HG03469 (cell line): ENCODE measurements around the gene PCIF1.
A peak's percentile ranks its signal among the peaks of the same experiment; 100 is the strongest.
"Not testable (repeated sequence)": the region's sequence is repeated elsewhere in the genome, so short reads cannot be mapped to it uniquely, and the experiment has no call there.

Experiments
- ATAC-seq: cut with Tn5 transposase; IDR thresholded peaks from one replicate; pipeline ENCODE4 v1.9.1; 2021; ENCODE audit warnings: mild to moderate bottlenecking, moderate library complexity, moderate number of reproducible peaks; ENCODE audit not compliant: unreplicated experiment

Gene PCIF1

DNA sequence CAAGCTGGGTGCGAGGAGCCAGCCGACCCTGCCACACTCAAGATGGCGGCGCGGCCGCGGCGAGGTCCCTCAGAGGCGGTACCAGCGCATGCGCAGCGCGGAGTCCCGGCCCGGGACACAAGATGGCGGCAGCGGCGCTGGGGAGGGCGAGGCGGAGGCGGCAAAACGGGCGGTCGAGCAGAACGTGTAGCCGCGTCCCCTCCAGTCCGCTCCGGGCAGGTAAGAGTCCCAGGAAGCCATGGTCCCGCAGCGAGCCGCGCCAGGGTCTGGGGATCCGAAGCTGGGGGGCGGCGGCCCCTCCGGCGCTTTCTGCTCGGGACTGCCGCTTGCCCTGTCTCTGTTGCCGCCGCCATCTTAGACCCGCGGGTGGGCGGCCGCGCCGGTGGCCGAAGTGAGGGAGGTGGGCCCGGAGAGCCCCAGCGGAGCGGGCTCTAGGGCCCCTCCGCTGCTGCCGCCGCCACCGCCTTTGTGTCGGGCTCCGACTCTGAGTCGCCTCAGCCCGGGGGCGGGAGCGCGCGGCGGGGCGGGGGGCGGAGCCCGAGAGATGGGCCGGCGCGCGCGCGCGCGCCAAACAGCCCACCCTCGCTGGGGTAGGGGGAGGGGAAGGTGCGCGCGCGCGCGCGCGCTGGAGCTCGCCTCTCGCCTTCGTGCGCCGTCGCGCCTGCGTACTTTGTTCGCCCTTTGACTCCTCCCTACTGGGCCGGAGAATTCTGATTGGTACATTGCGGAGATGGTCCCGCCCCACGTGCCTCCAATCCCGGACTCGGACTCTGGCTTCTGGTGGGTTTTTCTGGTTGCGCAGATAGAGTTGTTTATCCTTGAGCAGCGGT is at the start of gene PCIF1:
Gene PCIF1, plus strand, starts transcription at position 98 of the 830 bp plus-strand sequence. CDS start 4,317 bp downstream, outside the sequence.
- peak; percentile 58 for ATAC-seq

DNA sequence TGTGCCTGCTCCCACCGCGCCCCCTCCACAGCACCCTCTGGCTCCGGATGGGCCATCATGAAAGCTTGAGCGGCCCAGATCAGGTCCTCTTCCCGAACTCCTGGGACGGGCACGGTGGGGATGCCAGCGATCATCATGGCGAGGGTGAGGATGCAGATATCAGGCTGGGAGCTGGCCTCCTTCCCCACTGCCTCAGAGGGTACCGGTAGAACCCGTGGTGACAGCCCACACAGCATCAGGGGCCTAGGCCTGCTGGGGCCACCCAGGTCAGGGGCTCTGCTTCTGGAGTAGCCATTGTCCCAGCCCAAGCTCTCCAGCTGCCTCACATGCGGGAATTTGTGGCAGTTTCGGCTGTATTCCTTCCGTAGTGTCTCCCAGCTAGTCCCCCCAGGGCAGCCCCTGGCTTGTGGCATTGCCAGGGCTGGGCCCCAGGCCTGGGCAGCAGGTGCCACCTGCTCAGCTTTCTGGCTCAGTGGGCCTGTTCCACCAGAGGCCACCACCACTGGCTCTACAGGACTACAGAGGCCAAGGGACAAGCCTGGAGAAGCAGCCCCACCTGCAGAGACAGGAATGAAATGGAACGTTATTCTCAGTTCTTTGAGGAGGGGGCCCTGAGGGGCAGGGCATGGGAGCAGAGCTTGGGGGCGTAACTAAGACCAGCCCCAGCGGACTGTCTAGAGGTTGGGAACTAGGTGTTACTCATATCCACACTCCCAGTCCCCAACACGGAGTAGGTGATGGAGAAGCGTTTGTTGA is 47.7 kb upstream of the PCIF1 start:
- no peak for ATAC-seq

DNA sequence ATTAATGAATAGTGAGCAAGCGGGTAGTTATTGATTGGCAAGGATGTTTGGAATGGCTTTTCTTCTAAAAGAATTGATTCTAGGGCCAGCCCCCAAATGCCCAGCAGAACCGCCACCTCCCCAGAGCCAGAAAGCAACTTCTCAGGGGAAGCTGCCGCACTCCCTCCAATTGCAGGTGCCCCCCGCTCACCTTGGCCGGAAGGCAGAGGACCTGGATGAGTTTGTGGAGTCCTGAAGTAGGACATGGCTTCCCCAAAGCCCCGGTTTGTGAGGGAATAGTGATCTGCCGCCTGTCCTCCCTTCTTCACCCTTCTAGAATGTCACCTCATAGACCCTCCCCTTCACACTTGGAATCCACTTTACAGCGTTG is 47.2 kb upstream of the PCIF1 start, which contains the start of gene SPATA25:
Gene SPATA25, minus strand, starts transcription at position 277 of the 370 bp plus-strand sequence. Its CDS starts 32 bp downstream, at position 245.
- no peak for ATAC-seq

DNA sequence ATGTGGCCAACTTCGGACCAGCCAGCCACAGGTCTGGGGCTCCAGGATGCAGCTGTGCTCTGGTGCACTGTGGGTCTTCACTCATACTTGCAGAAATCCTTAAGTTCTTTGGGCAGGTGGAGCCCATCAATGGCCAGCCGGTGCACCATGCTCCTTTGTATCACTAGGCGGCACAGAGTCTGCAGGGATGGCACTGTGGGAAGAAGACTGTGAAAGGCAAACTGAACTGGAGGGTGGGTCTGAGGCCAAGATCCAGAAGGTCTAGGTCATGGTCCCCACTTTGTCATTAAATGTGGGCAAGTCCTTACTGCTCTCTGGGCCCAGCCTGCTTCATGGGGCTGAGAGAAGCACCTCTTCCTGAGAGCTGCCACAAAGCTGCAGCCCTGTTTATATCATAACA is 45.8 kb upstream of the PCIF1 start:
- no peak for ATAC-seq

DNA sequence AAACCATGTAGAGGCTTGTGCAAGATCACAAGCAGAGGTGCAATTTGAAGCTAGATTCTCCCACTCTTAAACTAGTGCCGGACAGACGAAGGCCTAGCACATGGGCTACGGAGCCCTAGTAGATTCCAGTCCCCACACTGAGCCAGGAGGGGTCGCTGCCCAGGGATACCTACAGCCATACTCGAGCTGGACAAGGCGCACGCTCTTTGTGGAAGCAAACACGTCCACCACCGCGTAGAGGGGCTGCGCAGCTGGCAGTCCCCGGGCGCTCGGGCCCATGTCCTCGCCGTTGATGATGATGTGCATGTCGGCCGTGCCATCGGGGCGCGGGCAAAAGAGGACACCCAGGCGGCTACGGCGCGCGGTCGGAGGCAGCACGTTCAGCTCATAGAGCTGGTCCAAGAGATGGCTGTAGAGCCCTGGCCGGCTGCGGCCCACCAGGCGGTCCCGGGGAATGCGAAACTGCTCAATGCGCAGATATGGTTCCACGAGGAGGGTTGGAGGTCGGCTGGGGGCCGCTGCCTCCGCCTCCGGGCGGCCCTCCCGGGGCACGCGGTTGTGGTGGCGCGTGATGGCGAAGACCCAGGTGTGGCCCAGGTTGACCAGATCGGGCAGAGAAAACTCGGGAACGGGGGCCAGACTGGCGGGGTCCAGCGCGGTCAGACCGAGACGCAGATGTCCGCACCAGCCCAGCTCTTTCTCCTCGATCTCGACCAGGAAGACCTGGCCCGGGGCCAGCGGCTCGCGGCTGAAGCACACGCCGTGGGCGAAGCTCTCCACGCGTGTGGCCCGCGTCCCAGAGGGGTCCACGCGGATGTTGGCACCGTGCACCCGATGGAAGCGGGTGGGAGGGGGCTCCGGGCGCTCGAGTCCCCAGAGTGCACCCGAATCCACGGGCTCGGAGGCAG is 44.2 kb upstream of the PCIF1 start:
- ATAC-seq, result no peak

DNA sequence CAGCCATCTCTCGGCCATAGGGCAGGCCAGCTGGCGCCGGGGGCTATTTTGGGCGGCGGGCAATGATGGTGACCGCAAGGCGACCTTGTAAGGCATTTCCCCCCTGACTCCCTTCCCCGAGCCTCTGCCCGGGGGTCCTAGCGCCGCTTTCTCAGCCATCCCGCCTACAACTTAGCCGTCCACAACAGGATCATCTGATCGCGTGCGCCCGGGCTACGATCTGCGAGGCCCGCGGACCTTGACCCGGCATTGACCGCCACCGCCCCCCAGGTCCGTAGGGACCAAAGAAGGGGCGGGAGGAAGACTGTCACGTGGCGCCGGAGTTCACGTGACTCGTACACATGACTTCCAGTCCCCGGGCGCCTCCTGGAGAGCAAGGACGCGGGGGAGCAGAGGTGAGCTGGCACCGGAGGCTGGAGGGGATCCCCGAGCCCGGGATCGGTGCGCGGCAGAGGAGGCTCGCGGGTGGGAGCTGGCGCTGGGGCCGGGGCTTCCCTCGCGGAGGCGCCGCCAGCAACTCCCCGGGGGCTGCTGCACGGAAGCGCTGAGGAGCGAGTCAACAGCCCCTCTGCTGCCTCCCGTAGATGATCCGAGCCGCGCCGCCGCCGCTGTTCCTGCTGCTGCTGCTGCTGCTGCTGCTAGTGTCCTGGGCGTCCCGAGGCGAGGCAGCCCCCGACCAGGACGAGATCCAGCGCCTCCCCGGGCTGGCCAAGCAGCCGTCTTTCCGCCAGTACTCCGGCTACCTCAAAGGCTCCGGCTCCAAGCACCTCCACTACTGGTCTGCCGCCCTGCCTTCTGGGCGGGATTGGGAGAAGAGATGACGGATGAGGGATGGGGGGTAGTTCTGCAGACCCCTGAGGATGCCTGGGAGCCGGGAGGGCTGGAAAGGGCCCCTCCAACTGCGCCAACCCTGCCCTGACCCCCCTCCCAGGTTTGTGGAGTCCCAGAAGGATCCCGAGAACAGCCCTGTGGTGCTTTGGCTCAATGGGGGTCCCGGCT is 43.2 kb upstream of the PCIF1 start, which contains the start of the genes CTSA and NEURL2:
Gene CTSA, plus strand, starts transcription at position 351 of the 999 bp plus-strand sequence. Its CDS starts 234 bp downstream, at position 585.
Gene NEURL2, minus strand, starts transcription at position 224 of the 999 bp plus-strand sequence. Its CDS starts 217 bp downstream, at position 7.
- no peak for ATAC-seq

DNA sequence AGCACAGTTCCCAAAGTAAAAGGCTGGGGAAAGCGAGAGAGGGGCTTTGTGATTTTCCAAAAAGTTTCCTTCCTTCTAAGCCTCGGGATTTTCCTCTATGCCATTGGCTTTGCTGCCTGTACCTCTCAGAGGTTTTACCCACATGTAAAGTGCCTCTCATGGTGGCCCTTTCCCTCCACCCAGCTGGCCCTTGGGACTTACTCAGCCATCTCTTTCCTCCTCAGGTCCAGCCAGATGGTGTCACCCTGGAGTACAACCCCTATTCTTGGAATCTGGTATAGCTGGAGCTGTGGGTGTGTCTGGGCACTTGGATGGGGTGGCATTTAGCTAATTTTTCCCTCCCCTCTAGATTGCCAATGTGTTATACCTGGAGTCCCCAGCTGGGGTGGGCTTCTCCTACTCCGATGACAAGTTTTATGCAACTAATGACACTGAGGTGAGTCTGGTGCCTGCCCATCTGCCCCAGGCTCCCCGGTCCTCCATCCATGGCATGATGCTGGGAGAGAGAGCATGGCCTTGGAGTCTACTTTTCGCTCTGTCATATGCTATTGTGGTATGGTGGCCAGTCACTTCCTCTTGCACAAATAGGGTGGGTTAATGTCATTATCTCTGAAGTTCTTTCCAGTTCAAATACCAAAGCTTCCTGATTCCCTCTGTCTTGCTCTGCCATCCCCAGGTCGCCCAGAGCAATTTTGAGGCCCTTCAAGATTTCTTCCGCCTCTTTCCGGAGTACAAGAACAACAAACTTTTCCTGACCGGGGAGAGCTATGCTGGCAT is 42.2 kb upstream of the PCIF1 start:
- no peak for ATAC-seq

DNA sequence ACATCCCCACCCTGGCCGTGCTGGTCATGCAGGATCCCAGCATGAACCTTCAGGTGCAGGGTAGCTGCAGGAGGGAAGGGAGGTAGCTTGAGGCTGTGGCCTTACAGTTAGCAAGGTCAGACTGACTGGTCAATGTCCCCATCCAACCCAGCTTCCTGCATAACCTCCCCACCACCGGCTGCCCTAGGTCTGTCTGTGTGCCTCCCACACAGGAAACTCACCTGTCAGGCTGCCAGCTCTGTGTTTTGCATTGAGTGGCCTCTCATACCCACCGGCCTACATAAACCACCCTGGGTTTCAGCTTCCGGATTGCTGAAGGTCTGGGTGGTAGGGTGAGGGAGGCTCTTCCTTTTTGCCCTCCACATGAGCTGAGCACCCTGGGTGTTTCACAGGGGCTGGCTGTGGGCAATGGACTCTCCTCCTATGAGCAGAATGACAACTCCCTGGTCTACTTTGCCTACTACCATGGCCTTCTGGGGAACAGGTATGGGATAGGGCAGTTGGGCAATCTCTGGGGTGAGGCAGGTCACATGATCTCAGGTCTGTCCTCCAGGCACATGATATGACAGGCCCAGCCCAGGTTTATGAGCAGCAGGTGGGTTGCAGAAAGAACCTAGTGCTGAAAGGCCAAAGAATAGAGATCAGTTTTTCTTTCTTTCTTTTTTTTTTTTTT is 41.5 kb upstream of the PCIF1 start:
- ATAC-seq, result no peak

DNA sequence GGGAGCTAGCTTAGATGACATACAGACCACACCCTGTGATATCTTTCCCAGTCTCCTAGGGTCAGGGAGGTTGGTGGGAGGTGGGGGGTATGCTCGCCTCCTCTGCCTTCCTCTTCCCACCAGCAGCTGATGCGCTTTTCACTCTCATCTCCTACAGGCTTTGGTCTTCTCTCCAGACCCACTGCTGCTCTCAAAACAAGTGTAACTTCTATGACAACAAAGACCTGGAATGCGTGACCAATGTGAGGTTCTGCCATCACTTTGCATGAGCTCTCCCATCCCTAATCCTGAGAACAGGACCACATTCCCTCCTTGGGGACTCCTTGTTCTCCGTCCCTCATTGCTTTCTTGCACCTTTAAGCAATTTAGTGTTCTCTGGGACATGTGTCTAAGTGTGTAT is 40.7 kb upstream of the PCIF1 start:
- no peak for ATAC-seq

DNA sequence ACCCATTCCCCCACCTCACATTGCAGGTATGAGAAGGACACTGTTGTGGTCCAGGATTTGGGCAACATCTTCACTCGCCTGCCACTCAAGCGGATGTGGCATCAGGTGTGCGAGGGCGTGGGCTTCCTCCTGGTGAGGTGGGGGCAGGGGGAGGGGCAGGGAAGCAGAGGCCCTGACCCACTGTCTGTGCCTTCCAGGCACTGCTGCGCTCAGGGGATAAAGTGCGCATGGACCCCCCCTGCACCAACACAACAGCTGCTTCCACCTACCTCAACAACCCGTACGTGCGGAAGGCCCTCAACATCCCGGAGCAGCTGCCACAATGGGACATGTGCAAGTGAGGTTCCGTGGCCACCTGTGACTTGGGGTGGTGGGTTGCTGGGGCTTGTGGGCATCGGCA is 39.7 kb upstream of the PCIF1 start:
- no peak for ATAC-seq

DNA sequence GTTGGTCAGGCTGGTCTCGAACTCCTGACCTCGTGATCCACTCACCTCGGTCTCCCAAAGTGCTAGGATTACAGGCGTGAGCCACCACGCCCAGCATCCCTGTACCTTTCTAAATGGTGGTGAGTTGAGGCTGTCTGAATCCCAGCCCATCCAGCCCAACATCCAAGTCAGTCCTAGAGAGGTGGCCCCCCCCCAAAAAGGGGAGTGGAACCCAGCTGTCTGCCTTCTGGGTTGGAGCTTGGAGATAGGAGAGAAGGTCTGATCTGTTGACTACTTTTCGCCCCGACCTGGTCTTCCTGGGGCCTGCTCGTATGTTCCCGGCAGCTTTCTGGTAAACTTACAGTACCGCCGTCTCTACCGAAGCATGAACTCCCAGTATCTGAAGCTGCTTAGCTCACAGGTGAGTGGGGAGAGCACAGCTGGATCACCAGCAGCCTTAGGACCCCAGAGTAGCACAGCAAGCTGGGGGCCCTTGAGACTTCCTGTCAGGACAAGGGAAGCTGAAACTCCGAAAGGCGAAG is 37.8 kb upstream of the PCIF1 start:
- no peak for ATAC-seq

DNA sequence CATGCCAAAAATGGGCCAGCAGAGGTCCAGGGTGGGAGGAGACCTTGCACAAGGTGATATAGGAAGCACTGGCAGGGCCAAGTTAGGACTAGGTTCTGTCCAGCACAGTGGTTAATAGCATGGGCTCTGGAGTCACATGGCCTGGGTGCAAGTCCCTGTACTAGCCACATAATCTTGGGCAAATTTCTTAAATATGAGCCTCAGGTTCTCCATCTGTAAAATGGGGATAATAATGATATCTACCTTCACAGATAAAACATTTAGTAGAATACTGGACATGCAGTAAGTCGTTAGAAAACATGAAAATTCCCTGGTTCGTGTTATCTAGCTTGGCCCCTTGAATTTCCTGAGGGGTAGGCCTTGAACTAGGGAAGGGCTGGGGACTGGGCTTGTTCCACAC is 37.2 kb upstream of the PCIF1 start:
- ATAC-seq, result no peak

DNA sequence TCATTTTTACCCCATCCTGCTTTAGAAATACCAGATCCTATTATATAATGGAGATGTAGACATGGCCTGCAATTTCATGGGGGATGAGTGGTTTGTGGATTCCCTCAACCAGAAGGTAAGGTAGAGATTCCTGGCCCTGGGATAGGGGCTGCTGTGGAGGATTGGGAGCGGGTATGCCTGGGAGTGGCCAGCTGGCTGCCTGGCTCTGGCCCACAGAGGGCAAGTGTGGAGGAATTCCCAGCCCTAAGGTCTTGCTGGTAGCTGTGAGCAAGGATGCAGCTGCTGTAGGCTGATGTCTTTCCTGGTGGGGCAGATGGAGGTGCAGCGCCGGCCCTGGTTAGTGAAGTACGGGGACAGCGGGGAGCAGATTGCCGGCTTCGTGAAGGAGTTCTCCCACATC is 36.8 kb upstream of the PCIF1 start:
- no peak for ATAC-seq

DNA sequence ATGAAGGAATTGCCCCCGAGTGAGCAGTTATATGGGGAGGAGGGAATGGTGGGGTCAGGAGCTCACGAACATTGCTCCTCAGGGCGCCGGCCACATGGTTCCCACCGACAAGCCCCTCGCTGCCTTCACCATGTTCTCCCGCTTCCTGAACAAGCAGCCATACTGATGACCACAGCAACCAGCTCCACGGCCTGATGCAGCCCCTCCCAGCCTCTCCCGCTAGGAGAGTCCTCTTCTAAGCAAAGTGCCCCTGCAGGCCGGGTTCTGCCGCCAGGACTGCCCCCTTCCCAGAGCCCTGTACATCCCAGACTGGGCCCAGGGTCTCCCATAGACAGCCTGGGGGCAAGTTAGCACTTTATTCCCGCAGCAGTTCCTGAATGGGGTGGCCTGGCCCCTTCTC is 36.2 kb upstream of the PCIF1 start:
- no peak for ATAC-seq

DNA sequence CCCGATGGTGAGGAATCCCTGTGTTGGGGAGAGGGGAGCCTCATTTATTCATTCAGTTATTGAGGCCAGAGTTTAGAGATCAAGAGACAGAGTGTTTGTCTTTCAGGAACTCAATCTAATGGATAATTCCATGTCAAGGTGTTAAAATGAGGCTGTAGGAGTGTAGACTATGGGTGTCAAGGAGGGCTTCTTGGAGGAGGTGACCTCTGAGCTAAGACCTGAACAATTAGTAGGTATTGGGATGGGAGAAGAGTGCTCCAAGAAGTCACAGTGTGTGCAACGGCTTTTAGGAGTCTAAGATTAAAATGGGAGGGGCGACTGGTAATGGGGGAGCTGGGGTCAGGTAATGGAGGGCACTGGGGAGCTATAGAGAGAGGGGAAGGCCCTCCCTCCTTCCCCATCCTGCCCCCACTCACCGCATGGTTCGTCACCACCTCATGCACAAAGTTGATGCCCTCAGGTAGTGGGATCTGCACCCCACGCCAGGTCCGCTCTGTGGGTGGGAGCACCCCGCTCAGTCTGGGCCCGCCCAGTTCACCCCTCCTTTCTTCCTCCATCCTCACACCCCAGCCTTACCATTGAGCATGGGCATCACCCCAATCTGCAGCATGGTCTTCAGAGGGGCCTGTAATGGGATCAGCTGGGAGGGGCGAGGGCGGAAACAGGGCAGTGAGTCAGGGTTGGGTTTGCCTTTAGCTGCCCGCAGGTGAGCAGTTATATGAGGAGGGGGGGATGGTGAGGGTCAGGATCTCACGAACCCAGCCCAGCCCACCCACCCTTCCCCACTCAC is 35.2 kb upstream of the PCIF1 start:
- no peak for ATAC-seq

DNA sequence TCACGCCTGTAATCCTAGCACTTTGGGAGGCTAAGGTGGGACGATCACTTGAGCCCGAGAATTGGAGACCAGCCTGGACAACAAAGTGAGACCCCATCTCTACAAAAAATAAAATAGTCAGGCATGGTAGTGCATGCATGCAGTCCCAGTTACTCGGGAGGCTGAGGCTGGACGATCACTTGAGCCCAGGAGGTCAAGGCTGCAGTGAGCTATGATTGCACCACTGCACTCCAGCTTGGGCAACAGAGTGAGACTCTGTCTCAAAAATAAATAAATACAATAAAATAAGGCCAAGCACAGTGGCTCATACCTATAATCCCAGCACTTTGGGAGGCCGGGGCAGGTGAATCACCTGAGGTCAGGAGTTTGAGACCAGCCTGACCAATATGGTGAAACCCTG is 33.2 kb upstream of the PCIF1 start:
- not testable (repeated sequence) for ATAC-seq

DNA sequence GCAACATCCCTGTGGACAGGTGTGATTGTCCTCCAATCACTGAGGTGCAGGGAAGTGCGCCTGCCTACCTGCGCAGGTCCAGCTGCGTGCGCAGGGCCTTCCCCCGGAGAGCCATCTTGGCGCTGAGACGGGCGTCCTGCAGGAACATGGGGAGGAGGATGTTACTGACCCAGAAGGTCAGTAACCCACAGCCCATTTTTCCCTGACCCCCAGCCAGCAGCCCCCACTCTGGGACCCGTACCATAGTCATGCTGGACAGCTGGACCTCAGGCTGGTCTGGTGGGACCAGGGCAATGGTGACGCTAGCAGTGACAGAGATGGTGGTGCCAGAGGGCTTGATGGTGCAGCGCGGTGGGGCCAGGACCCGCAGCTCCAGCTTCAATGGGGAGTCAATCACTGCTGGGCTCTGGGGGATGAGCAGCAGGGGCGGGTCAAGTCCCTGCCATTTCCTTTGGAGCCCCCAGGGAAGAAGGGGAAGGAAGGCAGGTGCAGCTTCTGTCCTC is 32.2 kb upstream of the PCIF1 start:
- no peak for ATAC-seq
